DMS53 treated with DMSO at 0.1 percent for 48 hours (cell line): Measurements from ENCODE around the gene PILRA.
"Not testable (repeated sequence)": the region's sequence is repeated elsewhere in the genome, so short reads cannot be mapped to it uniquely, and the experiment has no call there.

Experiments
- DNase-seq: peaks from one replicate; lab custom pipeline; 2025; ENCODE audit not compliant: unreplicated experiment; lab: John Stamatoyannopoulos, UW

The PILRA gene

DNA sequence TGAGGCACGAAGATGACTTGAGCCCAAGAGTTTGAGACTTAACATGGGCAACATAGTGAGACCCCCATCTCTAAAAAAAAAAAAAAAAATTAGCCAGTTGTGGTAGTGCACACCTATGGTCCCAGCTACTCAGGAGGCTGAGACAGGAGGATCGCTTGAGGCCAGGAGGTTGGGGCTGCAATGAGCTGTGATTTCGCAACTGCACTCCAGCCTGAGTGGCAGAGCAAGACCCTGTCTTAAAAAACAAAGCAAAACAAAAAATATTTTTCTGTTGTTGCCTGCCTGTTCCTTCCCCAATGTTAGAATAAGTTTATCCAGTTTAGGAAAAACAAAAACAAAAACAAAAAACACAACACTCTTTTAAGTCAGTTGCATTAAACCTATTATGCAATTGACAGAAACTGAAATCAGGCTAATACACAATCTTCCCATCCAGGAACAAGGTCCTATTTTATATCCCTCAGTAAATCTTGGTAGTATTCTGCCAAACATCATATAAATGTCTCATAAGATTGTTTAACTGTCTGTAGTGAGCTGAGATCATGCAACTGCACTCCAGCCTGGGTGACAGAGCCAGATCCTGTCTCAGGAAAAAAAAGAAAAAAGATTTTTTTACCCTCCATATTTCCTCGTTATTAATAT is 4.9 kb downstream of the PILRA start:
- DNase-seq = no peak

DNA sequence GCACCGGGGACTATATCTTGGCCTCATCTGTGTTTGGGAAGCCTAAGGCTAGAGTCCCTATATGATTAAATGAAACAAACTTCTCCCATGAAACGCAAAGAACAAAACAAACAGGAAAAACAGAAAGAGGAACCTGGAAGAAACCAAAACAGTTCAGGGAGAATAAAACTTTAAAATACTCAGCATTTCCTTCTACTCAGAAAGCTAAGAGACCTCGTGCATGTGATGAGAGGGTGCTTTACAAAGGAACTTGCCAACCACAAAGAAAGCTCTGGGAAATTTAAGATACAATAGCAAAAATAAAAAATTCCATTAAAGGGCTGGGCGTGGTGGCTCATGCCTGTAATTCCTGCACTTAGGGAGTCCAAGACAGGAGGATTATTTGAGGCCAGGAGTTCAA is 6.9 kb downstream of the PILRA start:
- DNase-seq = no peak

DNA sequence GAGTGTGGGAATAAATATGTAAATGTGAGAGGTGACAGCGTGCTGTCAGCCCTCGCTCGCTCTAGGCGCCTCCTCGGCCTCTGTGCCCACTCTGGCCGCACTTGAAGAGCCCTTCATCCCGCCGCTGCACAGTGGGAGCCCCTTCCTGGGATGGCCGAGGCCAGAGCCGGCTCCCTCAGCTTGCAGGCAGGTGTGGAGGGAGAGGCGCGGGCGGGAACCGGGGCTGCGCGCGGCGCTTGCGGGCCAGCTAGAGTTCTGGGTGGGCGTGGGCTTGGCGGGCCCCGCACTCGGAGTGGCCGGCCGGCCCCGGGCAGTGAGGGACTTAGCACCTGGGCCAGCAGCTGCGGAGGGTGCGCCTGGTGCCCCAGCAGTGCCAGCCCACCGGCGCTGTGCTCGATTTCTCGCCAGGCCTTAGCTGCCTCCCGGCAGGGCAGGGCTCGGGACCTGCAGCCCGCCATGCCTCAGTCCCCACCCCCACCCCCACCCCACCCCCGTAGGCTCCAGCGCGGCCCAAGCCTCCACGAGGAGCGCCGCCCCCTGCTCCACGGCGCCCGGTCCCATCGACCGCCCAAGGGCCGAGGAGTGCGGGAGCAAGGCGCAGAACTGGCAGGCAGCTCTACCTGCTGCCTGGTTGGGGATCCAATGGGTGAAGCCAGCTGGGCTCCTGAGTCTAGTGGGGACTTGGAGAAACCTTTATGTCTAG is 8.4 kb downstream of the PILRA start:
- not testable (repeated sequence) for DNase-seq

DNA sequence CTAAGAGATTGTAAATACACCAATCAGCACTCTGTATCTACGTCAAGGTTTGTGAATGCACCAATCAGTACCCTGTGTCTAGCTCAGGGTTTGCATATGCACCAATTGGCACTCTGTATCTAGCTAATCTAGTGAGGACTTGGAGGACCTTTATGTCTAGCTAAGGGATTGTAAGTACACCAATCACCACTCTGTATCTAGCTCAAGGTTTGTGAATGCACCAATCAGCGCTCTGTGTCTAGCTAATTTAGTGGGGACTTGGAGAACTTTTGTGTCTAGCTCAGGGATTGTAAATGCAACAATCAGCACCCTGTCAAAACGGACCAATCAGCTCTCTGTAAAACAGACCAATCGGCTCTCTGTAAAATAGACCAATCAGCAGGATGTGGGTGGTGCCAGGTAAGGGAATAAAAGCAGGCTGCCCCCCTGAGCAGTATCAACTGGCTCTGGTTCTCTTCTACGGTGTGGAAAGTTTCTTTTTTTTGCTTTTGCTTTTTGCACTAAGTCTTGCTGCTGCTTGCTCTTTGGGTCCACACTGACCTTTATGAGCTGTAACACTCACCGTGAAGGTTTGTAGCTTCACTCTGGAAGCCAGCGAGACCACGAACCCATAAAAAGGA is 9.1 kb downstream of the PILRA start:
- DNase-seq = peak; percentile 81

DNA sequence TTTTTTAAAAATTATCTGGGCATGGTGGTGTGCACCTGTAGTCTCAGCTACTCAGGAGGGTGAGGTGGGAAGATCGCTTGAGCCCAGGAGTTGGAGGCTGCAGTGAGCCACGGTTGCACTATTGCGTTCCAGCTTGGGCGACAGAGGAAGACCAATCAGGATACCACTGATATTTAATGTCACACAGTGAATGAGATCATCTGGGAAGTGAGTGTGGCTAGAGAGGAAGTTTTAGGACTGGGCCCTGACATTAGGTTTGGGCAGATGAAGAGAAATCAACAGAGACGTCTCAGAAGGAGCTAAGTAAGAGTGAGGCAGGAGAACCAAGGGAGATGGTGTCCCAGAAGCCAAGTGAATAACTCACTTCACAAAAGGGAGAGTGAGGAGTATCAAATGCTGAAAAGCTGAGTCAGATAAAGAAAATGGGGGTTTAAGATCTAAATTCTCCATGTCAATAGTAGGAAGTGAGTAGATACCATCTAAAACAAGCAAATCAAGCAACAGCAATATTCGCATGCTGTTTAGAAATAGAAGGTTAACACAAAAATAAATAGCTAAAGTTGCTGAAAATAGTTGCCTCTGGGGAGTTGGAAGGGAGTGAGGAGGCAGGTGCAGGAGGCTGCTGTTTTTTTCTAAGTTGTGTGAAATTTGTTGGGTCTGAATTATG is 11.5 kb downstream of the PILRA start:
- no peak for DNase-seq

DNA sequence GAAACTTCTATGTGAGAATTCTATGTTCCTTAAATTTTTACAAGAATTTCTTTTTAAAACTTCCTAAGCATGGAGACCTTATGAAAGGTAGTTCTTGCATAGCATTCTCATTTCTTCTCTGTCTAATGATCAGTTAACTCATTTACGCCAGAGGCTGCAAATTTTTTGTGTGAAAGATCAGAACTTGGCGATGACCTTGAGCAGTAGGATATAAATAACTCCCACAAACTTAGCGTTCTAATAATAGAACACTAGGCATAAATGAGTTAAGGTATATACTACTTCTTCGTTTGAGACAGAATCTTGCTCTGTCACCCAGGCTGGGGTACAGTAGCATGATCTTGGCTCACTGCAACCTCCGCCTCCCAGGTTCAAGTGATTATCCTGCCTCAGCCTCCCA is 13.7 kb downstream of the PILRA start:
- DNase-seq = no peak

DNA sequence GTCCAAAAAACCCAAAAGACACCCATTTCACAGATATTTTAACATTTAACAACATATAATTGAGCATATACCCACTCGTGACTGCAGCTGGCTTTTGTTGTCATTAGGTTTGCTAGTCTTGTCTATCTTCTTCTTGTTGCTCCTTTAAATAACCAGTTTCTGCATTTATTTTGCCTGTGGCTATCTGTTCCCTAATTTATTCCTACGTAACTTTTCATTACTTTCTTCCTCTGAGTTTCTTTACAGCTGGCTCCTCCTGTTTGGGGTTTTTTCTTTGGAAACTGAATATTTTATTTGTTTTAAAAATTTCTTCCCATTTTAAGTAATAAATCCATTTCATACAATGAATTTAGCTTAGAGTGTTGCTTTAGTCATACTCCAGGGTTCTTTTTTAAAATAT is 14.4 kb downstream of the PILRA start:
- DNase-seq = no peak

DNA sequence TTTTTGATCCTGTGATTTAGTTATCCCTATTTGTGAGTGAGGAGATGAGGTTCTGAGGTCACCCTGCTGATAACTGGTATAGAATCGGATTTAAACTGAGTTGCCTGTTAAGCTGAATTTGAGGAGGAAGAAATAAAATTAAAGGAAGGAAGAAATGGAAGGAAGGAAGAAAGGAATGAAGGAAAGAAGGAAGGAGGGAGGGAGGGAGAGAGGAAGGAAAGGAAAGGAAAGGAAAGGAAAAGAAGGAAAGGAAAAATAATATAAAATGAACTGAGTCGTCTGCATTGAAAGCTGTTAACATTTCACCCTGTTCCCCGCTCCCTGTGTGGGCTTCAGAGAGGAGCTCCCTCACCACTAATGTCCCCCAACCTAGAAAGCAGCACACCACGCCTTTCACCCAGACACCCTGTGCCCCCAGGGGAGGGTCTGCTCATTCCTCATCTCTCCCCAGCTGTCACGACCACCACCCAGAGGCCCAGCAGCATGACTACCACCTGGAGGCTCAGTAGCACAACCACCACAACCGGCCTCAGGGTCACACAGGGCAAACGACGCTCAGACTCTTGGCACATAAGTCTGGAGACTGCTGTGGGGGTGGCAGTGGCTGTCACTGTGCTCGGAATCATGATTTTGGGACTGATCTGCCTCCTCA is 16.3 kb downstream of the PILRA start:
- DNase-seq = no peak

DNA sequence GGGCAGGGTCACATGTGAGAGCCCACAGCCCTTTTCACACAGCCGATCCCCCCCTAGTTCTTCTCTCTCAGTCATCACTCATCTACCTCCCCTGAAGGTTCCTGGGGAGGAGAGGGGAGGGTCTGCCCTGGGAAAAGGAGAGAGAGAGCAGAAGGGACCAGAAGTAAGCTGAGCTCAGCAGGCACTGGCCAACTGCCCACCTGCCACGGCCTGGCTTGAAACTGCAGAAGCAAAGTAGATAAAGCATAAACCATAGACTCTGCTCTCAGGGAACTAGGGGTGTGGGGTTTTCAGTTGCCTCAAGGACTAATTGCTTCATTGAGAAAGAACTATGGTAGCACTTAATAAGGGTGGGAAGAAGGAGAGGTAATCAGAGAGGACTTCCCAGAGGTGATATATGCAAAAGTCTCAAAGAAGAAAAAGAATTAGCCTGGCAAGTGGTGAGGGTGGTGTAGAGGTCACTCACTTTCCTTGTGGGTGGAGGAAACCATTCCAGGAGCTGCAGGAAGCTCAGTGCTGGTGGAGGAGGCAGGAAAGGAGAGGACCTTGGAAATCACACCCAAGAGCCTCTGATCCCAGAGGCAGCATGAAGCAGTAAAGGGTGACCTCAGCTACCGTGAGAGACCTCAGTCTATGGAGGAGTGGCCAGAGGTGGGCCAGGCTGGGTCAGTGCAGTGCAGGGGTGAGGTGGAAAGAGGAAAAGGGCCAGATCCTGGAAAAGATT is 17.2 kb downstream of the PILRA start:
- DNase-seq = no peak

DNA sequence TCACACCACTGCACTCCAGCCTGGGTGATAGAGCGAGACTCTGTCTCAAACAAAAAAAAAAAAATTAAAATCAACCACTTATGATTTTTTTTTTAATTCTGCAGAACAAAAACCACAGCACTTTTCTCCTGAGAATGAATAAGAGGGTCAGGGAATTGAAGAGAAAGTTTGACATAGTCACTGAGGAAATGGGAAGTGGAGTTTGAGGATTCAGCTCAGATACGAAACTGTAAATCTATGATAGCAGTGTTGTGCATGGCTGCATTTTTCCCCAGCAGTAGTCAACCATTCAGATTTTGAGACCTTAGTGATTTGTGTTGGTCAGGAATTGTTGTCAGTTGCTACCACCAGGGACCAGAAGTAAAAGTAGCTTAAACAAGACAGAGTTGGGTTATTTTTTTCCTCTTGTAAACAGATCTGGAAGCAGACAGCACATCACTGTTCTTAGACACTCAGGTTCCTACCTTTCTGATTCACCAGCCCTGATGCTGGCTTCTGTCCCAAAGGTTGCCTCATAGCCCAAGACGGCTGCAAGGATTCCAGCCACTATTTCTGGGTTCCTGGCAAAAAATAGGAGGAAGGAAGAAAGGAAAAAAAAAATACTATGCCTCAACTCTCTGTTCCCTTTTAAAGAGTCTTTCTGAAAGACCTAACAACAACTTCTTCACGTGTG is 20.1 kb downstream of the PILRA start:
- DNase-seq = no peak

DNA sequence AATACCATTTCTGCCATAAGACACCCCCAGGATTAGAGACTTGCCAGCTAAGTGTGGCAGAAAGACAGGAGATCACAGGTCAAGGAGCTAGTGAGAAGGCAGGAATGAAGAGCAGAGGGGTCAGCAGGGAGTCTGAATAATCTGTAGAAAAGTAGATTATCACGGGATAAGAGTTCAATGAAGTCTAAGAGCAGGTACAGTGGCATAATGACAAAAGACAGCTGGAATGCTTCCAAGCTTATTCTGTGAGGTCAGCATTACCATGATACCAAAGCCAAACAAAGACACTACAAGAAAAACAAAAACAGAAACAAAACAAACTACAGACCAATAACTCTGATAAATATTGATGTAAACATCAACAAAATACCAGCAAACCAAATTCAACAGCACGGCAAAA is 20.8 kb downstream of the PILRA start:
- no peak for DNase-seq

DNA sequence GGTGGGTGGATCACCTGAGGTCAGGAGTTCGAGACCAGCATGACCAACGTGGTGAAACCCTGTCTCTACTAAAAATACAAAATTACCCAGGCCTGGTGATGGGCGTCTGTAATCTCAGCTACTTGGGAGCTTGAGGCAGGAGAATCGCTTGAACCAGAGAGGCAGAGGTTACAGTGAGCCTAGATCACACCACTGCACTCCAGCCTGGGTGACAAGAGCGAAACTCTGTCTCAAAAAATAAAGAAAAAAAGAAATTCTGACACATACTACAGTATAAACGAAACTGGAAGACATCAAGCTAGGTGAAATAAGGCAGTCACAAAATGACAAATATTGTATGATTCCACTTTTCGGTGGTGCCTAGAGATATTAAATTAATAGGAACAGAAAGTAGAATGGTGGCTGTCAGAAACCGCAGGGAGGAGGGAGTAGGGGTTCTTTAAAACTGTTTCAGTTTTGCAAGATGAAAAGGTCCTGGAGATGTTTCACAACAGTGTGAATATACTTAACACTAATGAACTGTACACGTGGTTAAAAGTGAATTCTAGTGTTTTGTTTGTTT is 23.2 kb downstream of the PILRA start:
- DNase-seq = no peak

DNA sequence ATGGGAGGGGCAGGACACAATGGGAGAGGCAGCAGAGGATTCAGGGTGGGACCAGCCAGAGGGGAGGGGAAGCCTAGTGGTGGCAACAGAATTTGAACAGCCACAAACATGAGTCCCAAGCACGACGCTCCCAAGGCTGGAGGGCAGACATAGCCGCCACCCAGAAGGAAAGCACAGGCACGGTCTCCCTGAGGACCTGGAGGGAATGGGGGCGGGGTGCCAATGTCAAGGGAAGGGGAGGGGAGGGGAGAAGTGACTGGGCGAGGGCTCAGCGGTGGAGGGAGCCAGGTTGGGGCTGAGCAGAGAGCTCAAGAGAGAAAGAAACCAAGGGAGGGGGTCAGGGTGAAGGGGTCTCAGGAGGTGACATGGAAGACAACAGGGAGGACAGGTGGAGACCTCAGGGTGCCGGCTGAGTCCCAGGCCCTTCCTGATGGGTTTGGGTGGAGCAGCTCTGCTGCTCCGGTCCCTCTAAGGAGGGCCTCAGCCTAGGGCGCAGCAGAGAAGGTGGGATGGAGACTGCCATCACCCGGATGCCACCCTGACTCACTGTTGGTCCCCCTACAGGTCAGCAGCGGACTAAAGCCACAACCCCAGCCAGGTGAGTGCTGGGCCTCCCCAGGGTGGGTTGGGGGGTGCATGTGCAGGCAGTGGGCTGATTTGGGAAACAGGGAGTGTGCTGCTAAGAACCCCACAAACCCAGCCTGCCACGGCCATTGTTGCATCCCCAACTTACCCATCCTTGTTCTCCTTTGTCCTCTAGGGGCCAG is 24.2 kb downstream of the PILRA start:
- DNase-seq = no peak

DNA sequence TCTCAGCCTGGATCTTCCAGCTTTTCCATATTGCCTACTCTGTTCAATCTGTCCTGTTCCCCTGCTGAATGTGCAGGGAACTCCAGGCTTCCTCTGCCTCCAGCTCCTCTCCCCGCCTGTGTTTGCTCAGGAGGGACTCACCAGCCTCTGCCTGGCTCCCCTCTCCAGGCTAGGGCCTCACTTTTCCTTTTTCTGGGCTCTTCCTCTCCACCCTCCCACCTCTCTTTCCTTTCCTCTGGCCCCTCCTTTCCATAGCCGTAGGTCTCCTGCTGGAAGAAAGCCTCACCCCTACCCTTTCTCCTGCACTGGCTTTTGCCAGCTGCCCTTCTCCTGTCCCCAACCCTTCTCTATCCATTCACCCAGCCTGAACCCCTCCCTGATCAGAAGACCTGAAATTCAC is 25.0 kb downstream of the PILRA start:
- no peak for DNase-seq

DNA sequence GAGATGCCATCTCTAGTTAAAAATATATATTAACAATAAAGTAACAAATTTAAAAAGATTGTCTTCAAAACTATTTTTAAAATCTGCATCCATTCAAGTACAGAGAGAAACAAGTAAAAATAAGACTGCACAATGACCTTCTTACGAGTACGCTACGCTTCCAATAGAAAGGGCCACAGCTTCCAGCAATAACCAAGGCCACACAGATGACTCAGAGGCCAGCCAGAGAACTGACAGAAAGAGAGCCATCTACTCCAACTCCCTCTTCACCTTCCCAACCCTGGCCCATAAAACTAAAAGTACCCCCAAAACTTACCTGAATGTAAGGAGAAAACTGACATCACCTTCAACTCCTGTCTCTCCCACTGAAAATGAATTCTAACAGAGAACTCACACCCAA is 26.8 kb downstream of the PILRA start:
- DNase-seq = no peak

DNA sequence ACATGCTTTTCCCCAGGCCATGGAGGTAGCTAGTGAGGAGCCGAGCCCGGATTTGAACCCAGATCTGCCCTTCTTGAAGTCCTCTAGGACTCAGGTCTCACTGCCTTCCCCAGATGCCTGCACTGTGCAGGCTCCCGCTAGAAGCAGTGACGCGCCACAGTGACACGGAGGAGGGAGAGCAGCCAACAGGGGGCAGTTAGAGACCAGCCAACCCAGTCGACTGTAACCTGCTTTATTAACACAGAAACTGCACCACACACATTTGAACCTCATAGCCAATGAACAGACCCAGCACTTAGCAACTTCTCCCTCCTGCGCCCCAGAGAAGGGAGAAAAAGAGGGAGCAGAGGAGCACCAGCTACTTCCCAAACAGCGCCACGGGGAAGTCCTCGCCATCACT is 27.4 kb downstream of the PILRA start:
- no peak for DNase-seq

DNA sequence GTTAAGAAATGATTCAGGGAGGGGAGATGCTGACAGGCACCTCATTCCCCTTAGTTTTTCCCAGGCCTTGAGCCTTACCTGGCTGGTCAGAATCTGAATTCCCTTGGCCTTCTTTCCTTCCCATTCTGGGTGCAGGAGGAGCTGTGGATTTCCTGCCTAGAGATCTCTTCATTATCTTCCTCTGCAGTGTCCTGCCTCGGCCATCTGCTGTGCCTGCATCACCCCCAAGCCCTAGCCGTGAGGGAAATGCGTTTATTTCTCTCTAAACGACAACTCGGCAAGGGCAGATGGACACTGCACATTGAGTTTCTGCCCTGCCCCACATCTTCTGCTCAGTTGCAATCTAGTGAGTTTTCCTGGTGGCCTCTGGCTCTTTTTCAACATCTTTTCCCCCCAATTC is 28.5 kb downstream of the PILRA start:
- no peak for DNase-seq

DNA sequence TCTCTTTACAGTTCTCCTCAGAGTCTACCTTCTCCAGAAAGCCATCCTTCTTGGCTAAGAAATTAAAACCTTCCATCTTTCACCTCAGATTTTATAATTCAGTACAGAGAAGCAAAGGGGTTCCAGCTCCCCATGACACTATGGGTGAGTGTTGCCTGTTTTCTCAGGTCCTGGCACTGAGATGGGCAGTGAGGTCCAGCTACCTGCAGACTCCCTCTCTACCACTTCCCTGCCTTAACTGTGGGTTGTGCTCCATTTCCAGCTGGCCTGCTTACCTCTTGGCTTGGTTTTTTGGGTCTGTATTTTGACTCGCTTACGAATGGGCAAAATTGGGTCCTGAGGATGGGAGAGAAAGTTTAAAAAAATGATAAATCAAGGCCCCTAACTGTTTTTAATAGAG is 29.0 kb downstream of the PILRA start:
- DNase-seq = no peak

DNA sequence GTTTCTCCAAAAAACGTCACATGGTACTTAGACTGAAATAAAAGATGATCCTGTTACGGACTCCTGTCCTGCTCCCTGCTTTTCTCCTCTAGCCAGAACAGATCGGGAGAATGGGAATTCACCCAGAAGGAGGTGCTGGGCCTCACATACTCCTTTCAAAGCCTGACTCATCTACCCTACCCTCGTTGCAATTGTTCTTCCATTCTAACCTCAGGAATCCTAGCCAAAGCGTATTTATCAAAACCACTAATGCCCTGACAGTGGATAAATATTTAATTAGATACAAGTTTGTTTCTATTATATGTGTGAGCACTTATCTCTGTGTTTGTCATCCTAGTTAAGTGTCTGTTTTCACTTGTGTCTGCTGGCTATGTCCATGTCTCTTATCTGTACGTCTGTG is 33.5 kb downstream of the PILRA start:
- peak; percentile 53 for DNase-seq
